HL-60/S4 (cell line): ENCODE results near the gene USP19.

Experiments
- in situ Hi-C: fragments of 300-500 bp; cut with MboI; formaldehyde crosslinking; loops from 2 replicates; pipeline ENCODE4 v1.14.3; 2022; ENCODE audit warnings: low sequenced_read_pairs

Gene USP19

DNA sequence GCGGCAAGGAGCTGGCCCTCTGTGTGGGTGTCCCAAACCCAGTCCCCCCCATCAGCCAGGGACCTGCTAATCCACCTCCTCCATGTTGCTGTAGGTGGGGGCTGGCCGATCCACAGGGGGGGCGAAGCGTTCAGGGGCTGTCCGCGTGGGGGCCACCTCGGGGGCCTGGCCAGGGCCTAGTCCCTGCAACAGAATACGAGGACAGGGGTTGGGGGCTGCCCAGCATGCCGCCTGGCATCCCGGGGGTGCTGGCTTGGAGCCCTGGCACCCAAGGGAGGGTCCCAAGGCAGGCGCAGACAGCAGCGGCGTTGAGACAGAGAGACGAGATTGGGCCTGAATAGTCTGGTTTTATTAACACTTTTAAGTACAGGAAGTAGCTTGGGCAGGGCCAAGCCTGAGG is 12.3 kb downstream of the USP19 start:
- in situ Hi-C loops, result no loop called here

GRCh38 chr3:49104427-49105291 is 16.0 kb downstream of the USP19 start, which contains the start of gene QARS1:
QARS1 (minus strand) TSS chr3:49104757; CDS start chr3:49104733, 24 bp downstream.
- in situ Hi-C loops, result no loop called here

DNA sequence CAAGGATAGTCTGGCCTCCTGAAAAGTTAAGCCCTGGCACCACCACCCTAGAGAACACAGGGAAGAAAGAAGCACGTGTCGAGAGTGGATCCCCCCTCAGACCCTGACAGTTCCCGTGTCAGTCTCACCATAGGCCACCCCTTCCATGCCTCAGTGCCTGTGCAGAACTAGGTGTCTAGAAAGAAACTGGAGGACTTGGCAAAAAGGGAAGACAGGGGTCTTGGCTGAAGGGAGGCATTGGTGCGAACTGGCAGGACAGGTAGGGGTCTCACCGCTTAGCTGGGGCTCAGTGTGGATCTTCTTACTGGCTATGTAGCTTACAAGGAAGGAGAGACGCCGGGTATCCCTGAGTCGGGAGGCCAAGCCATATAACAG is 16.6 kb downstream of the USP19 start:
- in situ Hi-C loops, result no loop called here

DNA sequence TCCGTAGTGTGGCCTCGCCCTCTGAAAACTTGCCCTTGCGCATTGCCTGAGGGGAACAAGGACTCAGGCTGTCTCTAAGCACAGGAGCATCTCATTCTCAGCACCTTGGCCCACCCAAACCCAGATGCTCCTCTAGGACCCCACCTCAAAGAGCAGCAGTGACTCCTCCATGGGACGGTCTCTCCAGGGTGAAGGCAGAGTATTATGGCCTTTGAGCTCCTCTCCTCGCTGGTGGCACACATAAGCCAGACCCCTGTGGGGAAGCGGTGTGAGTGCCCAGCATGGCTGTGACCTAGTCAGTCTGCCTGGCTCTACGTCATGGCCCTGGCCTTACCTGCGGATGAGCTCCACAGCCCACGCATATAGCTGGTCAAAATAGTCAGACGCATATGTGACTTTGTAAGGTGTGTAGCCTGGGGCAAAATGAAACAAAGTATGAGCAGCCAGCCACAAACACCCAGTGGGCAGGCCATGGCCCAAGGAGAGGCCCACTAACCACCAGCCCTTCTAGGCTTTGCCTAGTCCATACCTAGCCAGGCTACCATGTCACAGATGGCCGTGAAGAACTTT is 20.5 kb downstream of the USP19 start:
- in situ Hi-C loops, result no loop called here

GRCh38 chr3:49098910-49099630 is 21.6 kb downstream of the USP19 start:
- in situ Hi-C loops, result no loop called here

GRCh38 chr3:49098429-49098828 is 22.2 kb downstream of the USP19 start:
- in situ Hi-C loops, result no loop called here

DNA sequence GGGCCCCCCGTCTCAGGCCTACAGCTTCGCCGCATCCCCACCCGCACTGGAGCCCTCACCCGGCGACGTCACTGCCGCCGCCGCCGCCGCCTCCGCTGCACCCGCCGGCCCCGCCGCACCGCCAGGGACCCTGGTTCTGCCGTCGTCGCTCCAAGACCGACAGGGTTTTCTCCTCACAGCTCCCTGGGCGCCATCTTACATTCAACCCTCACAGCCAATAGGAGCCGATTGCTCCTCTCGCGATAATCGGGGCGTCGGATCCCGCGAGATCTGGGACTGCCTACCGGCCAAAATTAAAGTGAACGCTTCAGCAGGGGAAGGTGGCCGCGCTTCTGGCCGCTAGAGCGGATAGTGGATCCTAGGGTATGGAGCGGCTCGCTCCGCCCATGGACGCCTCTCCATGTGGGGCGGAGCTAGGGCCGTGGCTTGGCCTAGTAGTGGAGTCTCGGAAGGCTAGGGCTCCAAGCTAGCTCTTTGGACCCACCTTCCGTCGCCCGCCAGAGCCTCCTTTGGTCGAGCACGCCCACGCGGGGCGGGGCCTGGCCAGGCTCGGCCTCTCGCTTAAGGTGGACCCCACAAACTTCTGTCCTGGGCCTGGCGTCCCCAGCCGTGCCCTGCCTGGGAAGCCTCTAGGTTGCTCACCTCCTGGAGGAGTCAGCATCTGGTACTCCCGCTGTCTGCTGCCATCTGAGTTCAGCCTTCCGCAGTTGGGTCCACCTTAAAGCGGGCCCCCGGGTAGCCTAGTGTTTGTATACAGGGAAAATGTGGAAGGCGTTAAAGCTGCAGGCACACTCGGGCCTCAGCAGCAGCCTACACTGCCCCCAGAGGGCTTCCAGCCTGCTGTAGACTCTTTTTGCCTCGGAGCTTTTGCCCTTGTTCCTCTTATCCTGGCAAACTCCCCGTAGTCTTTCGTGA is 26.5 kb downstream of the USP19 start, which contains the start of gene QRICH1:
Gene QRICH1 (minus strand): TSS at position 219 of the 915 bp plus-strand sequence. CDS start 17,054 bp downstream, outside the sequence.
- in situ Hi-C loops, result no loop called here

GRCh38 chr3:49092938-49093852 is 27.4 kb downstream of the USP19 start:
- in situ Hi-C loops, result no loop called here

DNA sequence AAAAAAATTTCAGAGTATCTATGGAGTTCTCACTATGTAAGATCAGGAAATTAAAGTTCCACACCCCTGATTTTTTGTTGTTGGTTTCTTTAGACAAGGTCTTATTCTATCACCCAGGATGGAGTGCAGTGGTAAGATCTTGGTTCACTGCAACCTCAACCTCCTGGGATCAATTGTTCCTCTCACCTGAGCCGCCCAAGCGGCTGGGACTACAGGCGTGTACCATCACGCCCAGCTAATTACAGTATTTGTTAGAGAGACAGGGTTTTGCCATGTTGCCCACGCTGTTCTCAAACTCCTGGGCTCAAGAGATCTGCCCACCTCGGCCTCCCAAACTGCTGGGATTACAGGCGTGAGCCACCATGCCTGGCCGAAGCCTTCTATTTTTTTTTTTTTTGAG is 39.2 kb downstream of the USP19 start:
- in situ Hi-C loops, result no loop called here

DNA sequence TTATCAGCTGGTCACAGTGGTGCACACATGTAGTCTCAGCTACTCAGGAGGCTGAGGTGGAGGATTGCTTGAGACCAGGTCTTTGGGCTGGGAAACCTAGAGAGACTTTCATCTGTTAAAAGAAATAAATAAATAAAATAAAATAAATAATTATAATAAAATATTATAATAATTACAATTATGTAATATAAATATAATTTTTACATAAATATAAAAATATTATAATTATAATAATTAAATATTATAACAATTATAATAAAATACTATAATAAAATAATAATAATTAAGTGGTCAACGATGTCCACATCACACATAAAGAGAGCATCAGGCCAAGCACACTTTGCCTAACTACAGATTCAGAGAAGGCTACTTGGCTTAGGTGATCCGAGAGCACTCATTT is 41.4 kb downstream of the USP19 start:
- in situ Hi-C loops, result no loop called here

- in situ Hi-C loops, result no loop called here
Measured at GRCh38 chr3:49076646-49077045, 44.0 kb downstream of the USP19 start.

GRCh38 chr3:49076116-49076515 is 44.5 kb downstream of the USP19 start:
- in situ Hi-C loops, result no loop called here
